Natural killer cell treated with Interleukin-12 subunit alpha and Interleukin-12 subunit beta and Interleukin-15 and Interleukin-18, amount 100 ng/mL, for 72 hours (primary cell): ENCODE results near the gene ICAM1. TPM values are rescaled to one million over a fixed set of nuclear protein-coding genes. Genes with fewer than 3 reads are reported as not detected.

ENCODE experiments used
- ATAC-seq, 2 donors: fragments of 150-1000 bp; cut with Tn5 transposase in 1 of 2; sonication (Bioruptor Pico), chemical (Tn5 transposase) in 1 of 2; 2 replicates each; pipeline ENCODE4 v1.10.0; 2021
- DNase-seq: peaks from one replicate; pipeline ENCODE4 v3.0.0; 2022; ENCODE audit warnings: low spot score
- H3K27ac Mint-ChIP-seq, 2 donors: 1 replicate in 1 of 2; 2 replicates in 1 of 2; pipeline ENCODE4 v1.8.0; 2022; ENCODE audit warnings: mixed read lengths in 2 of 2, mild to moderate bottlenecking in 1 of 2, moderate library complexity in 1 of 2
- H3K27me3 Mint-ChIP-seq, 2 donors: 1 replicate in 1 of 2; 2 replicates in 1 of 2; pipeline ENCODE4 v1.8.0; 2022; ENCODE audit warnings: mixed read lengths in 2 of 2
- H3K36me3 Mint-ChIP-seq: one replicate; pipeline ENCODE4 v1.8.0; 2022; ENCODE audit warnings: mixed read lengths
- H3K4me1 Mint-ChIP-seq, 2 donors: 1 replicate in 1 of 2; 2 replicates in 1 of 2; pipeline ENCODE4 v1.8.0; 2022; ENCODE audit warnings: low read depth in 2 of 2, mixed read lengths in 2 of 2, mild to moderate bottlenecking in 1 of 2
- H3K4me3 Mint-ChIP-seq: one replicate; pipeline ENCODE4 v1.8.0; 2022; ENCODE audit warnings: mixed read lengths
- H3K9me3 Mint-ChIP-seq: 2 replicates; pipeline ENCODE4 v1.8.0; 2022; ENCODE audit warnings: mixed read lengths
- total RNA-seq, 2 donors: library from RNA; stranded (reverse); gene quantifications; one replicate each; pipeline ENCODE4 v1.2.3, GENCODE V29; 2022

The ICAM1 gene
- total RNA-seq, 2 donors from 2014 or later = 106 to 264 TPM

DNA sequence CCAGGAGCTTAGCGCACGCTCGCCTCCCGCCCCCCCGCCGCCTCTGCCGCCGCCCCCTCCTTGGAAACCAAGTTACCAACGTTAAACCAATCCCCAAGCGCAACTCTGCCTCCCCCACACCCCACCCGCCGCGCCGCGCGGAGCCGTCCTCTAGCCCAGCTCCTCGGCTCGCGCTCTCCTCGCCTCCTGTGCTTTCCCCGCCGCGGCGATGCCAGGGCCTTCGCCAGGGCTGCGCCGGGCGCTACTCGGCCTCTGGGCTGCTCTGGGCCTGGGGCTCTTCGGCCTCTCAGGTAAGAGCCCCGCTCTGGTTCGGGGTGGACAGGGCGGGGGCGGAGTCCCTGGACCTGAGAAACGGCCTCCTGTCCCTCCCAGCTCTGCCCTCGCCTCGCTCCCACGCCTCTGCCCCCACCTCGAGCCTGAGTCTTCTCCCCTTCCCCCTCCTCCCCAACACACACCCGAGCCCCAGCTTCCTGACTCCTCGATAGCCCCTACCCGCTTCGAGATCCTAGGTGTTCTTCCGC is 19.0 kb downstream of the ICAM1 start, which contains the start of gene ICAM5:
ICAM5 (plus strand) TSS at position 117 of the 521 bp plus-strand sequence; CDS start at position 209, 92 bp downstream.
- Mint-ChIP-seq H3K9me3 (no peaks in the 10 kb centered on the region), H3K4me3 (peak within 1 kb of the TSS; percentile 87), H3K27ac (peak within 1 kb of the TSS in 1 of 2 donors; percentile 24), H3K27me3 (peaks cover 15 to 17% of the 10 kb centered on the region in 2 donors), H3K36me3 (peaks cover 9% of the 10 kb centered on the region), H3K4me1 (peaks cover 56 to 64% of the 10 kb centered on the region in 2 donors)
- ATAC-seq (no peak), DNase-seq (peak; percentile 58)

DNA sequence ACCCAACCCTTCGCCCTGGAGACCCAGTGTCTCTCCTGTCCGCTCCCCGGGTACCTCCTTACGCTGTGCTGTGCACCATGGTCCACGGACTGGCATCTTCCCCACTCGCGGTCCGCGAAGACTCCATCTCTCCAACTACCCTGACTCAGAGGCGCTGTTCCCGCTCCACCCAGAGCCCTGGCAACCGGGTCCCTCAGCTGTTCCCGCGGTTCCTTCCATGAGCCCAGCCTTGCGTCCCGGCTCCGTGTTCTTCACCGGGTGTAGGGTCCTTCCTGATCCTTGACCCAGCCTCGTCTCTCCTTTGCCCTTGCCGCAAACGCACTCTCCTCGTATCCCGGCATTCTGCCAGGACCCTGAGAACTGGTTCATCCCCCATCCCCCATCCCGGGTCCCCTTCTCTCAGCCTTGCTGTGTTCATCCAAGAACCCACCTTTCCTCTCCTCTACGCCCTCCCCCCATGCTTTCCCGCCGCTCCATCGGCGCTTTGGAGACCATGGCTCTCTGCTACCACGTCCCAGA is 19.5 kb downstream of the ICAM1 start:
- Mint-ChIP-seq H3K9me3 (no peaks in the 10 kb centered on the region), H3K27ac (peak overlapping the region in 1 of 2 donors; percentile 24), H3K4me3 (peak overlapping the region; percentile 87), H3K36me3 (peaks cover 4% of the 10 kb centered on the region), H3K27me3 (peaks cover 15 to 17% of the 10 kb centered on the region in 2 donors), H3K4me1 (peaks cover 52 to 60% of the 10 kb centered on the region in 2 donors)
- ATAC-seq (no peak), DNase-seq (no peak)

DNA sequence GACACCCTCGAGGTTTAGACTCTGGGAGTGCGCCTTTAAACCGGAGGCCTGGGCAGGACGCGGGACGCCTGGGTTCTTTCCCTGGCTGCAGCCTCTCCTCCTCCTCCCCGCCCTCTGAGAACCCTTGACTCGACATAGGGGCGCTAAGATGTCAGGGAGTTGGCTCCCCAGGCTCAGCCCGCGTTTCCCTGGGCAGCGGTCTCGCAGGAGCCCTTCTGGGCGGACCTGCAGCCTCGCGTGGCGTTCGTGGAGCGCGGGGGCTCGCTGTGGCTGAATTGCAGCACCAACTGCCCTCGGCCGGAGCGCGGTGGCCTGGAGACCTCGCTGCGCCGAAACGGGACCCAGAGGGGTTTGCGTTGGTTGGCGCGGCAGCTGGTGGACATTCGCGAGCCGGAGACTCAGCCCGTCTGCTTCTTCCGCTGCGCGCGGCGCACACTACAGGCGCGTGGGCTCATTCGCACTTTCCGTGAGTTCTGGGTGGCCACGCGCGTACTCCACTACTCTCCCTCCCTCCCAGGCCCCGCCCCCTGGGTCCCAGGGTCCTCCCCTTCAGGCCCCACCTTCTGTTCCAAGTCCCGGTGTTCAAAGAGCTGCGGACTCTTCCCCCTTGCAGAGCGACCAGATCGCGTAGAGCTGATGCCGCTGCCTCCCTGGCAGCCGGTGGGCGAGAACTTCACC is 20.1 kb downstream of the ICAM1 start:
- H3K27me3 Mint-ChIP-seq = peaks cover 15 to 17% of the 10 kb centered on the region in 2 donors
- ATAC-seq (peak; percentile 32 to 54), DNase-seq (no peak)
- H3K9me3 Mint-ChIP-seq = no peaks in the 10 kb centered on the region
- peak overlapping the region in 1 of 2 donors; percentile 24 for H3K27ac Mint-ChIP-seq
- peaks cover 54 to 59% of the 10 kb centered on the region in 2 donors for H3K4me1 Mint-ChIP-seq
- peak overlapping the region; percentile 87 for H3K4me3 Mint-ChIP-seq
- H3K36me3 Mint-ChIP-seq = no peaks in the 10 kb centered on the region

GRCh38 chr19:10291554-10292205 is 20.8 kb downstream of the ICAM1 start:
- H3K4me1 Mint-ChIP-seq = peaks cover 50 to 53% of the 10 kb centered on the region in 2 donors
- DNase-seq (no peak), ATAC-seq (no peak)
- H3K9me3 Mint-ChIP-seq = no peaks in the 10 kb centered on the region
- peak overlapping the region; percentile 87 for H3K4me3 Mint-ChIP-seq
- H3K27me3 Mint-ChIP-seq = peaks cover 15 to 17% of the 10 kb centered on the region in 2 donors
- H3K36me3 Mint-ChIP-seq = no peaks in the 10 kb centered on the region
- peak overlapping the region in 1 of 2 donors; percentile 31 for H3K27ac Mint-ChIP-seq

- peak overlapping the region; percentile 87 for H3K4me3 Mint-ChIP-seq
- no peaks in the 10 kb centered on the region for H3K9me3 Mint-ChIP-seq
- ATAC-seq (peak; percentile 74 to 82), DNase-seq (peak; percentile 86)
- peak overlapping the region in 1 of 2 donors; percentile 32 for H3K27ac Mint-ChIP-seq
- peaks cover 45 to 51% of the 10 kb centered on the region in 2 donors for H3K4me1 Mint-ChIP-seq
- H3K36me3 Mint-ChIP-seq = no peaks in the 10 kb centered on the region
- peaks cover 15 to 17% of the 10 kb centered on the region in 2 donors for H3K27me3 Mint-ChIP-seq
Measured at GRCh38 chr19:10292206-10292788, 21.4 kb downstream of the ICAM1 start.

DNA sequence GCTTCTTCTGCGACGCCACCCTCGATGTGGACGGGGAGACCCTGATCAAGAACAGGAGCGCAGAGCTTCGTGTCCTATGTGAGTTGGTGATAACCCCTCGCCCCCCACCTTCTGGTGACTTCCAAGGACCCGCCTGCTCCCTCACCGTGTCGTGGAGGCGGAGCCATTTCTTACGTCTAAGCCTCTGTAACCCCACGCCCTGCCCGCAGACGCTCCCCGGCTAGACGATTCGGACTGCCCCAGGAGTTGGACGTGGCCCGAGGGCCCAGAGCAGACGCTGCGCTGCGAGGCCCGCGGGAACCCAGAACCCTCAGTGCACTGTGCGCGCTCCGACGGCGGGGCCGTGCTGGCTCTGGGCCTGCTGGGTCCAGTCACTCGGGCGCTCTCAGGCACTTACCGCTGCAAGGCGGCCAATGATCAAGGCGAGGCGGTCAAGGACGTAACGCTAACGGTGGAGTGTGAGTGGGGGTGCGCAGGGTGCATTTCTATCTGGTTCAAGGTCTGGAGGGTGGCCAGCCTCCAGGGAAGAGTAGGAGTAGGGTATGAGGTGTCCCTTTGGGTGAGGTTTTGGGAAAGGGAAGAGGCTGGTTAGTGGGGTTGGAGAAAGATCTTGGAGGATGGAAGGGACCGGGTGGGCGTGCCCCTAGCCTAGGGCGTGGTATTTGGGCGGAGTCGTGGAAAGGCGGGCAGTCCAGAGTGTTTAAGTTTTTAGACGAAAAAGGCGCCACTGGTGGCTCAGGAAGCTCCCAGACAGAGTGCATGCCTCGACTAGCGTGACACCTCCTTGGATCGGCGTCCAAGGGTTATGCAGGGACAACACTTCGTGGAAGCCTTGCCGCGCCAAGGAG is 22.1 kb downstream of the ICAM1 start:
- H3K27ac Mint-ChIP-seq = peak overlapping the region; percentile 32 to 76
- H3K36me3 Mint-ChIP-seq = no peaks in the 10 kb centered on the region
- ATAC-seq = no peak
- H3K9me3 Mint-ChIP-seq = no peaks in the 10 kb centered on the region
- H3K4me1 Mint-ChIP-seq = peaks cover 44 to 45% of the 10 kb centered on the region in 2 donors
- peak overlapping the region; percentile 87 for H3K4me3 Mint-ChIP-seq
- DNase-seq = no peak
- peaks cover 15 to 17% of the 10 kb centered on the region in 2 donors for H3K27me3 Mint-ChIP-seq

GRCh38 chr19:10293637-10294367 is 22.9 kb downstream of the ICAM1 start:
- H3K4me1 Mint-ChIP-seq = peaks cover 38 to 41% of the 10 kb centered on the region in 2 donors
- H3K36me3 Mint-ChIP-seq = no peaks in the 10 kb centered on the region
- peaks cover 15 to 17% of the 10 kb centered on the region in 2 donors for H3K27me3 Mint-ChIP-seq
- peak overlapping the region; percentile 32 to 76 for H3K27ac Mint-ChIP-seq
- H3K4me3 Mint-ChIP-seq = peak overlapping the region; percentile 87
- H3K9me3 Mint-ChIP-seq = no peaks in the 10 kb centered on the region
- DNase-seq (no peak), ATAC-seq (no peak)

DNA sequence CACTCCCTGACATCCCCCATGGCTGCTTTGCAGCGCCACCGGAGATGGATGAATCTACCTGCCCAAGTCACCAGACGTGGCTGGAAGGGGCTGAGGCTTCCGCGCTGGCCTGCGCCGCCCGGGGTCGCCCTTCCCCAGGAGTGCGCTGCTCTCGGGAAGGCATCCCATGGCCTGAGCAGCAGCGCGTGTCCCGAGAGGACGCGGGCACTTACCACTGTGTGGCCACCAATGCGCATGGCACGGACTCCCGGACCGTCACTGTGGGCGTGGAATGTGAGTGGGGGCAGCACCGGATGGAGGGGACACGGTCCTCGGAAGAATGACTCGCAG is 23.4 kb downstream of the ICAM1 start:
- Mint-ChIP-seq H3K9me3 (no peaks in the 10 kb centered on the region), H3K36me3 (no peaks in the 10 kb centered on the region), H3K27ac (no peak overlapping the region), H3K4me3 (peak overlapping the region; percentile 30), H3K27me3 (peaks cover 15 to 17% of the 10 kb centered on the region in 2 donors), H3K4me1 (peaks cover 37 to 39% of the 10 kb centered on the region in 2 donors)
- no peak for DNase-seq
- no peak for ATAC-seq

GRCh38 chr19:10295305-10295846 is 24.5 kb downstream of the ICAM1 start:
- H3K4me3 Mint-ChIP-seq = peak overlapping the region; percentile 80
- ATAC-seq (peak; percentile 82 to 84), DNase-seq (peak; percentile 82)
- H3K27ac Mint-ChIP-seq = peak overlapping the region in 1 of 2 donors; percentile 82
- H3K36me3 Mint-ChIP-seq = no peaks in the 10 kb centered on the region
- peaks cover 35 to 38% of the 10 kb centered on the region in 2 donors for H3K4me1 Mint-ChIP-seq
- no peaks in the 10 kb centered on the region for H3K9me3 Mint-ChIP-seq
- H3K27me3 Mint-ChIP-seq = peaks cover 12 to 13% of the 10 kb centered on the region in 2 donors

DNA sequence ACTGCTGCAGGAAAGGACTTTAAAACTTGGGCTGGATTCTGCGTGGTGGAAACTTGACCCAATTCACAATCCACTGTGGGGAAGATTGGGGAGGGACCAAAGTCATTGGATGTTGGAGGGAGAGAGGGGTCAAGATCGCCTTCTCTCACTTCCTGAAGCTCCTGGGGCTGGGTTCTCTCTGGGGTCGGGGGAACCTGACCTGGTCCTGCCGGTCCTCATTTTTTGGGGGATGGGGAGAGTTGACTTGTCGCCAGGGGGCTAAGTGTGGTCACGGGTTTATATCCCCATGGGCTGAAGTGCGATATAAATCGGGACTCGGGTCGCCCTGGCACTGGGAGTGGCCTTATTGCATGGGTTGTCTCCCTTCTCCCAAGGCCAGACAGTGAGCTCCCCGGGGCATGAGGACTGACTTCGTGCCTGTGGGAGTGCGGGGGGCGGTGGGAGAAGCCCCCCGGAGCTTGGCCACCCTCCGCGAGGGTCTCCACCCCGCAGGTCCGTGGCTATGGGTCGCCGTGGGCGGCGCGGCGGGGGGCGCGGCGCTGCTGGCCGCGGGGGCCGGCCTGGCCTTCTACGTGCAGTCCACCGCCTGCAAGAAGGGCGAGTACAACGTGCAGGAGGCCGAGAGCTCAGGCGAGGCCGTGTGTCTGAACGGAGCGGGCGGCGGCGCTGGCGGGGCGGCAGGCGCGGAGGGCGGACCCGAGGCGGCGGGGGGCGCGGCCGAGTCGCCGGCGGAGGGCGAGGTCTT is 25.1 kb downstream of the ICAM1 start:
- no peaks in the 10 kb centered on the region for H3K36me3 Mint-ChIP-seq
- H3K27ac Mint-ChIP-seq = peak overlapping the region in 1 of 2 donors; percentile 82
- DNase-seq (no peak), ATAC-seq (no peak)
- H3K9me3 Mint-ChIP-seq = no peaks in the 10 kb centered on the region
- H3K27me3 Mint-ChIP-seq = peaks cover 8% of the 10 kb centered on the region in 2 donors
- peaks cover 29 to 31% of the 10 kb centered on the region in 2 donors for H3K4me1 Mint-ChIP-seq
- H3K4me3 Mint-ChIP-seq = peak overlapping the region; percentile 80

DNA sequence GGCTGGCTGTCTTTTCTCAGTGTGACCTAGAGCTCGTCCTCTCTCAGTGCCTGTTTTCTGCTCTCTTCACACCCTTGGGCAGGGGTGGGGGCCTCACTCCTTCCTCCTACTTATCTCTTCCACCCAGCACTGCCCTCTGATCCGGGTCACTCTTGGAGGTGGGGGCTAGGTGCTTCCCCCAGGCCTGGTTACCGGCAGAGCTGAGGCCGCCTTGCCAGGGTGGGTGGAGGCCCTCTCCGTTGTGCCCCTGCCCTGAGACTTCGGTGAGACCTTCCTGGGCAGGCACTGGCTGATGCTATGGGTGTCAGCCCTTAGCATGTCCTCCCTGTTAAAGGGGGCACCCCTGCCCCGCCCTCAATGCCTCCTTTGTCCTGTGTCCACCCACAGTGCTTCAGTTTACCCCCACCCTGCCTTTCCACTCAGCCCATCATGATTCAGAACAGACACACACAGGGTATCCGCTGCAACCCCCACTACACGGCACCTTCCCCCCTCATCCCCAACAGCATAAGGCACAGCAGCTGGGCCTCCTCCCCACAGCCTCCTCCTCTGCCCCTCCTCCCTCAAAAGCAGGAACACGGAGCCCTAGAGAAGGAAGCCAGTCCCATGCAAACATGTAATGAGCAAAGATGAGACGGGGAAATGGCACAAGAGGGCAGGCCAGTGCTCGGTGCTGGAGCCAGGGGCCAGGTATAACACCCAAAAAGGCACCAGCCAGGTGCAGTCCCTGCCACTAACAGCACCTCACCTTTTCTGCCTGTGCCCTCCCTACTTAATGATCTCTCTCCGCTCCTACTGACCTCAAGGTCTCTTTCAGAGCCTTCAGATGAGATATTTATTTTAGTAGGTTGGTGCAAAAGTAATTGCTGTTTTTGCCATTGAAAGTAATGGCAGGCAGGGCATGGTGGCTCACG is 28.9 kb downstream of the ICAM1 start:
- Mint-ChIP-seq H3K9me3 (no peaks in the 10 kb centered on the region), H3K27ac (no peak overlapping the region), H3K4me3 (no peak overlapping the region), H3K36me3 (no peaks in the 10 kb centered on the region), H3K27me3 (no peaks in the 10 kb centered on the region), H3K4me1 (peaks cover 6 to 11% of the 10 kb centered on the region in 2 donors)
- ATAC-seq (no peak), DNase-seq (no peak)
